Measurements from ENCODE around the gene RNF114. TPM values are rescaled to one million over a fixed set of nuclear protein-coding genes. Genes with fewer than 3 reads are reported as not detected.
A peak's percentile ranks its signal among the peaks of the same experiment; 100 is the strongest.

Gene RNF114
- total and polyA plus RNA-seq, 10 of the 15 experiments (the other 5 are each of a cell fraction or from before 2014, with no cell fraction given), result 28.0 to 82.3 (median 47.2) TPM

GRCh38 chr20:49915380-49916145, 20.6 kb upstream of the RNF114 start, which contains the start of gene SPATA2 (continued):
- TF ChIP-seq FOS (IDR thresholded peaks at IDR 0.05; ENCODE audit: borderline replicate concordance, extremely low read depth, insufficient read length), result no peak
- peak; percentile 98 for TF ChIP-seq NR2C1 (IDR thresholded peaks at IDR 0.05)
- TF ChIP-seq E2F8 (IDR thresholded peaks at IDR 0.05; ENCODE audit: low read depth, partially characterized antibody), result peak; percentile 89
- TF ChIP-seq NR2C2 (IDR thresholded peaks at IDR 0.05; ENCODE audit: borderline replicate concordance, control insufficient read depth, insufficient read length, low read depth), result peak; percentile 90
- TF ChIP-seq NFIC (IDR thresholded peaks at IDR 0.05; ENCODE audit: low read depth, low read length), result no peak
- peak; percentile 55; the same call in 1 of the 2 replicates for TF ChIP-seq SREBF2 (IDR thresholded peaks at IDR 0.05; ENCODE audit: low read length)
- TF ChIP-seq POLR2AphosphoS2 (IDR thresholded peaks at IDR 0.05; ENCODE audit: low read depth, low read length), result 0 out of 2 replicates have a peak, but pooled peaks have one; percentile 48
- no peak for TF ChIP-seq ZNF24 (IDR thresholded peaks at IDR 0.05)
- TF ChIP-seq, protein P1, sequence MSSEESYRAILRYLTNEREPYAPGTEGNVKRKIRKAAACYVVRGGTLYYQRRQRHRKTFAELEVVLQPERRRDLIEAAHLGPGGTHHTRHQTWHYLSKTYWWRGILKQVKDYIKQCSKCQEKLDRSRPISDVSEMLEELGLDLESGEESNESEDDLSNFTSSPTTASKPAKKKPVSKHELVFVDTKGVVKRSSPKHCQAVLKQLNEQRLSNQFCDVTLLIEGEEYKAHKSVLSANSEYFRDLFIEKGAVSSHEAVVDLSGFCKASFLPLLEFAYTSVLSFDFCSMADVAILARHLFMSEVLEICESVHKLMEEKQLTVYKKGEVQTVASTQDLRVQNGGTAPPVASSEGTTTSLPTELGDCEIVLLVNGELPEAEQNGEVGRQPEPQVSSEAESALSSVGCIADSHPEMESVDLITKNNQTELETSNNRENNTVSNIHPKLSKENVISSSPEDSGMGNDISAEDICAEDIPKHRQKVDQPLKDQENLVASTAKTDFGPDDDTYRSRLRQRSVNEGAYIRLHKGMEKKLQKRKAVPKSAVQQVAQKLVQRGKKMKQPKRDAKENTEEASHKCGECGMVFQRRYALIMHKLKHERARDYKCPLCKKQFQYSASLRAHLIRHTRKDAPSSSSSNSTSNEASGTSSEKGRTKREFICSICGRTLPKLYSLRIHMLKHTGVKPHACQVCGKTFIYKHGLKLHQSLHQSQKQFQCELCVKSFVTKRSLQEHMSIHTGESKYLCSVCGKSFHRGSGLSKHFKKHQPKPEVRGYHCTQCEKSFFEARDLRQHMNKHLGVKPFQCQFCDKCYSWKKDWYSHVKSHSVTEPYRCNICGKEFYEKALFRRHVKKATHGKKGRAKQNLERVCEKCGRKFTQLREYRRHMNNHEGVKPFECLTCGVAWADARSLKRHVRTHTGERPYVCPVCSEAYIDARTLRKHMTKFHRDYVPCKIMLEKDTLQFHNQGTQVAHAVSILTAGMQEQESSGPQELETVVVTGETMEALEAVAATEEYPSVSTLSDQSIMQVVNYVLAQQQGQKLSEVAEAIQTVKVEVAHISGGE (CRISPR knock-in tag; IDR thresholded peaks at IDR 0.05), result no peak
- TF ChIP-seq JUND (IDR thresholded peaks at IDR 0.05; ENCODE audit: low read depth, low read length), result no peak
- TF ChIP-seq NFXL1 (IDR thresholded peaks at IDR 0.05; ENCODE audit: borderline replicate concordance), result peak; percentile 94
- TF ChIP-seq JUNB (IDR thresholded peaks at IDR 0.05), result no peak
- no peak for TF ChIP-seq SUPT20H (IDR thresholded peaks at IDR 0.05; ENCODE audit: borderline replicate concordance, control insufficient read depth, low read depth, low read length)
- TF ChIP-seq RAD51 (IDR thresholded peaks at IDR 0.05), result no peak
- no peak for TF ChIP-seq HDAC6 (IDR thresholded peaks at IDR 0.05; ENCODE audit: unreplicated experiment)
- TF ChIP-seq PKNOX1 (IDR thresholded peaks at IDR 0.05), result peak; percentile 92
- TF ChIP-seq IKZF2 (IDR thresholded peaks at IDR 0.05), result no peak
- TF ChIP-seq NFYA (IDR thresholded peaks at IDR 0.05; ENCODE audit: borderline replicate concordance, low read depth, low read length), result no peak
- TF ChIP-seq IKZF1 (conservative IDR thresholded peaks at IDR 0.05), result peak; percentile 92
- TF ChIP-seq E4F1 (IDR thresholded peaks at IDR 0.05; ENCODE audit: borderline replicate concordance, partially characterized antibody), result peak; percentile 59

Measured in GM12878 (cell line).